ENCODE data around the gene C1GALT1. TPM values are rescaled to one million over a fixed set of nuclear protein-coding genes. Genes with fewer than 3 reads are reported as not detected.
A peak's percentile ranks its signal among the peaks of the same experiment; 100 is the strongest.
"Not testable (repeated sequence)": the region's sequence is repeated elsewhere in the genome, so short reads cannot be mapped to it uniquely, and the experiment has no call there.

C1GALT1 gene
- total RNA-seq, 1 donor from 2014 or later = 28.8 TPM

DNA sequence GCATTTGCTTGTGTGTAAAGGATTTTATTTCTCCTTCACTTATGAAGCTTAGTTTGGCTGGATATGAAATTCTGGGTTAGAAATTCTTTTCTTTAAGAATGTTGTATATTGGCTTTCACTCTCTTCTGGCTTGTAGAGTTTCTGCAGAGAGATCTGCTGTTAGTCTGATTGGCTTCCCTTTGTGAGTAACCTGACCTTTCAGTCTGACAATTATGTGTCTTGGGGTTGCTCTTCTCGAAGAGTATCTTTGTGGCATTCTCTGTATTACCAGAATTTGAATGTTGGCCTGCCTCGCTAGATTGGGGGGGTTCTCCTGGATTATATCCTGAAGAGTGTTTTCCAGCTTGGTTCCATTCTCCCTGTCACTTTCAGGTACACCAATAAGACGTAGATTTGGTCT lies 17.9 kb downstream of the C1GALT1 start:
- not testable (repeated sequence) for DNase-seq (ENCODE audit: low read depth, low spot score)

DNA sequence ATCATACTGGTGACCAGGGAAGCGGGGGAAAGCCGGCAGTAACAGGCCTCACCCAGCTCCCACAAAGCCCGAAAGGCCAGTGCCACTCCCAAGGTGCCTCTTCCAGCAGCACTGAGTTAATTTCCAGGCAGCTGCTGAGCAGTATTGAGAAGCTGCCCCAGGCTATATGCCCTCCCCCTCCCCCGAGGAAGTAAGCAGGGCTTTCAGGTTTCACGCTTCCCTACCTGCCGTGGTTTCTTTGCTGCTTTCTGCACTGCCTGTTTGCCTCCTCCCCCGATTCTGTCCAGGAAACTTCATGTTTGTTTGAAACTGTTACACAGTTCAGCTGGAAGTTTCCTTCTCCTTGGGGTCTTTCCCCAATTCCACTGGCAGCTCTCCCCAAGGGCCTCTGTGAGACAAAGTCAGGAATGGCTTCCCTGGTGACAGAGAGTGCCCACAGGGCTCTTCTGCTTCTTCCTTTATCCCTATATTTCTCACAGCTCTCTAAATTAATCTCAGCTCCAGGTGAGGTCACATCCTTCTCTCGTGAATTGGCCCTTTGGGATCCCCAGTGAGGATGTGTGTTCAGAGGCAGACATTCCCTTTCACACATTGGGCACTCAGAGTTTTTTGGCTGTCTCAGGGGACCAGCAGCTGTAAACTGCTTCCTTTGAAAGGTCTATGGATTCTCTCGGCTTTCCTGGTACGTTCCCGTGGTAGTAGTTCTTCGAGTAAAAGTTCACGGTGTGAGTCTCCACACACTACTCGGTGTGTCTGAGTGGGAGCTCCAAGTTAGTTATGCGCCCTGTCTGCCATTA lies 19.4 kb downstream of the C1GALT1 start:
- no peak for DNase-seq (ENCODE audit: low read depth, low spot score)

DNA sequence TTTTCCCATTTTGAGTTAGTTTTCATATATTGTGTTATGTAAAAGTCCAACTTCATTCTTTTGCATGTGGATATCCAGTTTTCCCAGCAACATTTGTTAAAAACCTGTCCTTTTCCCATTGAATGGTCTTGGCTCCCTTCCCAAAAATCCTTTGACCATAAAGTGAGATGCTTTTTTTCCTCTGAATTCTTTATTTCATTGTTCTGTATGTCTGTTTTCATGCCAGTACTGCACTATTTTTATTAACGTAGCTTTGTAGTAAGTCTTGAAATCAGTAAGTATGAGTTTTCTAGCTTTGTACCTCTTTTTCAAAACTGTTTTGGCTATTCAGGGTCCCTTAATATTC lies 20.0 kb downstream of the C1GALT1 start:
- no peak for DNase-seq (ENCODE audit: low read depth, low spot score)

DNA sequence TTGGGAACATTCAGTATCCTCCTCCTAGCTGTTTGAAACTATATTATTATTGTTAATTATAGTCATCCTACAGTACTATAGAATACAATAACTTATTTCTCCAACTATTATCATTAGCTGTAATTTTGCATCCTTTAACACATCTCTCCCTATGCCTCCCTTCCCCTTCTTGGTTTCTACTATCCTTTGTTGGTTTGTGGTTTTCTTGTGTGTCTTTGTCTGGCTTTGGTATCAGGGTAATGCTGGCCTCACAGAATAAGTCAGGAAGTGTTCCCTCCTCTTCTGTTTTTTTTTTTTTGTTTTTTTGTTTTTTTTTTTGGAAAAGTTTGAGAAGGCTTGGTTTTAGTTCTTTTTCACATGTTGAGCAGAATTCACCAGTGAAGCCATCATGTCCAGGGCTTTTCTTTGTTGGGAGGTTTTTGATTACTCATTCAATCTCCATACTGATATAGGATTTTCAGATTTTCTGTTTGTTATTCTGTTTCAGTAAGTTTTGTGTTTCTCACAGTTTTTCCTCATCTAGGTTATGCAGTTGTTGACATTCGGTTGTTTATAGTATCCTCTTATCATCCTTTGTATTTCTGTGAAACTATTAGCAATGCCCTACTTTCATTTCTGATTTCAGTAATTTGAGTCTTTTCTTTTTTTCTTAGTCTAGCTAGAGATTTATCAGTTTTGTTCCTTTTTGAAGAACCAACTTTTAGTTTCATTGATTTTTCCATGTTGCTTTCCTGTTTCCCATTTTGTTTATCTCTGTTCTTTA lies 21.6 kb downstream of the C1GALT1 start:
- no peak for DNase-seq (ENCODE audit: low read depth, low spot score)

DNA sequence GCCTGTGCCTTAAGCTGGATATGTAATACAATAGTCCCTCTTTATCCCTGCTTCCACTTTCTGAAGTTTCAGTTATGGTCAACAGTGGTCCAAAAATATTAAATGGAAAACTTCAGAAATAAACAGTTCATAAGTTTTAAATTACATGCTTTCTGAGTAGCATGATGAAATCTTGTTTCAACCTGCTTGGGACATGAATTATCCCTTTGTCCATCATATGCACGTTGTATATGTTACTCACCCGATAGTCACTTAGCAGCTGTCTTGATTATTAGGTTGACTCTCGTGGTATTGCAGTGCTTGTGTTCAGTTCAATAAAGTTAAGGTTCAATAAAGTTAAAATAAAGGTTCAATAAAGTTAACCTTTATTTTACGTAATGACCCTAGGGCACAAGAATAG lies 25.5 kb downstream of the C1GALT1 start:
- no peak for DNase-seq (ENCODE audit: low read depth, low spot score)

DNA sequence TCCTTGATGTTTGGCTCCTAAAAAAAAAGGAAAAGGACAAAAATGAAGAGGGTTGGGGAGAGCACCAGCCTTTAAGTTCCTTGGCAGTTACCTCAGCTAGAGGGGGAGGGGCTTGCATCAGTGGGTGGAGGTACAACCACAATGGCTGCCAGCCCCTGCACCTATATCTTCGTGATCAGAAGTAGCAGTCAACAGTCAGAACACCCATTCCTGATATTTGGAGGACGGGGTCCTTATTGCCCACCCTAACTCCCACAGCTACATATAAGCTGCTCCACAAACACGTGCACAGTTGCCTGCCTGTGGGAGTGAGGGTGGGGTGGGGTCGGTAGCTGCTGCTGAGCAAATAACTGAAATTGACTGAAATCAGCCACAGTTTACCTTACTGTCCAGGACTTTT lies 26.2 kb downstream of the C1GALT1 start:
- DNase-seq (ENCODE audit: low read depth, low spot score) = no peak

DNA sequence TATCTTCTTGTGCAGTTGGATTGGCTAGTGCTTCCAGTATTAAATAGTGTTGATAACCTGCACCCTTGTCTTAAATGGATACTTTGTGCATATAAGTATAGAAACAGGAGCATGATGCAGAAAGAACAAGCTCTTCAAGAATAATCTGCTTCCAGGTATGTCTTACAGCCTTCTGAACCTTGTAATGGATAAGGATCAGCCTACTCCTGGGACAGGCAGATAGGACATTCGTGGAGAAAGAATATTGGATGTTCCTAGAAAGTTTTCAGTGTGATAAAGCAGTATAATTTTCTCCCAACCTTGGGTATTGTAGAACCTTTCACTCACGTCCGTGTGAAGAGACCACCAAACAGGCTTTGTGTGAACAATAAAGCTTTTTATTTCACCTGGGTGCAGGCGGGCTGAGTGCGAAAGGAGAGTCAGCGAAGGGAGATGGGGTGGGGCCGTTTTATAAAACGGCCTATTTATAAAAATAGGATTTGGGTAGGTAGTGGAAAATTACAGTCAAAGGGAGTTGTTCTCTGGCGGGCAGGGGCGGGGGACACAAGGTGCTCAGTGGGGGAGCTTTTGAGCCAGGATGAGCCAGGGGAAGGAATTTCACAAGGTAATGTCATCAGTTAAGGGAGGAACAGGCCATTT lies 27.2 kb downstream of the C1GALT1 start:
- no peak for DNase-seq (ENCODE audit: low read depth, low spot score)

DNA sequence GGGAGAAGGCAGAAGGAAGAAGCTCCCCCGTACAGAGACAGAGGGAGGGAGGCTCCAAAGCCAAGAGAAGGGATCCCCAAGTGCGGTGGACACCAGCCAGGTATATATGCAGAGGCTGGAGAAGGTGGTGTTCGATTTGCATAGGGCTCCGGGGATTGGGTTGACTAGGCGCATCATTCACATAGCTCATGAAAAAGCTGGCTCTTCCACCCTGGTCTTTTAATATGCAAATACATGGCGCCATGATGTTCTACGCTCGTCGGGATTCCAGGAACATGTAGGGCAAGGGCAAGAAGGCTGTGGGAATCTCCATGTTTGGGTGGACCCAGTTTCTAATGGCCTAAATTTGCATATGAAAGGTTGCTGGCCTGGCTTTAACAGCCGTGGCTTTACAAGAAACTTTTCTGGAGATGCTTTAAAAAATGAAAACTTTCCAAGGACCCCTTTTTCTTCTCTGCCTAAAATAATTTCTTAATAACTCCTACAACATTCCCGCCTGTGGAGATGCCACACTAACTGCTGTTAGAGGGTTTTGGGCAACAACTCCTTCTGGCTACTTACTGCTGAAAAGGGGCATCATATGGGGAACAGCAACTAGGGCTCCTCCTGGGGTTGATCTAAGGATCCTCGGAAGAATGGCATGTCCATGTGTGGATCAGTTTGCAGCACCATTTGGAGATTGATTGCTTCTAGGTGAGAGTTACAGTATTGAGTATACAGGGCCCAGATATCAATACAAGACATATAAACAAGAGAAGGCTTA lies 28.3 kb downstream of the C1GALT1 start:
- no peak for DNase-seq (ENCODE audit: low read depth, low spot score)

DNA sequence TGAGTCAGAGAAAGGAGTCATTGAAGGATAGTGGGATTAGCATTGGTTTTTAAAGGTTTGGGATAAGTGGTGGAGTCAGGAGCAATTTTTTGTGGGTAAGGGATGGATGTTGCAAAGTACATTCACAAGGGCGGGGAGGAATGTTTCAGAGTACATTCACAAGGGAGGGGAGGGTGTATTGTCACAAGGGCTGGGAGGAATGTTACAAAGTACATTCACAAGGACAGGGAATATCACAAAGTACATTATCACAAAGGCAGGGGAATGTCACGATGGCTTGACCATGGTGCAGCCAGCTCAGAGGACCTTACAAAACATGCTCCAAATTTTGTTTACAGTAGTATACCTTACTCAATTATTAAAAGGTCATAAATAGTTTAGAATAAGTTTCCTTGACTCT lies 30.3 kb downstream of the C1GALT1 start:
- no peak for DNase-seq (ENCODE audit: low read depth, low spot score)

DNA sequence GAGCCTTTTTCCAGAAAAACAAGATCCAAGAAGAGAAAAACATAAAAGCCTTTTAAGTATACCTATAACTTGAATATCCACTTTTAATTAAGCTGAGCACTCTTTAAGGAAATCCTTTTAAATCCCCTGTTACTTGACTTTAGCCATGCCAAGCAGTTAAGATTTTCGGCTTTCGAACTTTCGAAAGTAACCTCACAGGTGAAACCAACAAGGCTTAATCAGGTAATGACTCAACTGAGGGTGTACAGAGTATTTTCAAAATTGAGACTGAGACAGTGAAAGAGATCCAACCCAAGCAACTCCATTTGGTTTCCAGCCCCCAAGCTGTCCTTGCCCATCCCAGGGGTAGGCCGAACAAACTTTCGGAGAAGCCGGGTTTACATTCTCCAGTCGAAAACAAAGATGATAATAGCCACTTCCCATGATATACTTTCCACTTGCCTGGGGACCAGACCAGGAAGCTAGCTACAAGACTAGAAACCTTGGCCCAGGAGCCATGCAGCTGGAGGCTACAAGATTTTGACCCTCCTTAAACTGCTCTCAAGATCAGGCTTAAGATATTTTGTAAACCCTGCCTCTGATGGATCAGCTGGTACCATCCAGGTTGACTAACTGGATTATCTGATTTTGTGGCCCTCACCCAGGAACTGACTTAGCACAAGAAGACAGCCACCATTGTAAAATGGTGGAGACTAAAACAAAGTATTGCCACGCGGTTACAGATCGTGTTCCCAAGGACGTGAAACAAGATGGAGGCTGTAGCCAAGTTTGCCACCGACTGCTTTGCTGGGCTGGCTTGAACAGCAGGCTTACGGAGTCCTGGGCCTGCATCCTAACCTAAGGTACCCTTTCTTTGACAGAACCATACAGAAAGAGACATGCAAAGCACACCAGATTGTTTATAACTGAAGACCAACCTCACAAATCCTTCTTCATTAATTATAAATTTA lies 32.3 kb downstream of the C1GALT1 start:
- no peak for DNase-seq (ENCODE audit: low read depth, low spot score)

DNA sequence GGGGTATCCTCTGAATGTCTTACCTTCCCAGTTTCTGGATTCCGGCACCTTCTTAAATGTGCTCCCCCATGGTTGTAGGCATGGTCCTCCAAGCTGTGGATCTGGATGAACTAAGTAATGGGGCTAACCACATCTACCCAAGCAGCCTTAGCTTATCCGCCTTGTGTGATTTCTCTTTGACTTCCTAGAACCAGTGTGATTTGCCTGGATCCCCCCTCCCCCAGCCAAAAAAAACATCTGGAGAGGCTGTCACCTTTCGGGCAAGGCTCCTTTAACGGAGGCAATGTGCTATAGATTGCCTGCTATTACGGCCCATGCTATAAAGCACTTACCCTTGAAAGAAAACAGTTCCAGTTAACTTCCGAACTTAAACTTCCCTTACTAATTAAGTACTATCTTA lies 33.9 kb downstream of the C1GALT1 start:
- DNase-seq (ENCODE audit: low read depth, low spot score) = no peak

DNA sequence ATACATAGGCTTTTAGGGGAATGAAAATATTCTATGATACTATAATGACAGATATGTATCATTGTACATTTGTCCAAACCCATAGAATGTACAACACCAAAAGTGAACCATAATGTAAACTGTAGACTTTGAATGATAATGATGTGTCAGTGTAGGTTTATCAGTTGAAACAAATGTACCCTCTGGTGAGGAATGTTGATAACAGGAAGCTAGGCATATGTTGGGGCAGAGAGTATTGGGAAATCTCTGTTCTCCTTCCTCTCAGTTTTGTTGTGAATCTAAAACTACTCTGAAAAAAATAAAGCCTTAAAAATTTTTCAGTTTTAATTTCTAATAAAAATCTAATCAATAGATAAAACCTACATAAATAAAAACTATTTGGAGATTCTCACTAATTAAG lies 36.9 kb downstream of the C1GALT1 start:
- no peak for DNase-seq (ENCODE audit: low read depth, low spot score)

DNA sequence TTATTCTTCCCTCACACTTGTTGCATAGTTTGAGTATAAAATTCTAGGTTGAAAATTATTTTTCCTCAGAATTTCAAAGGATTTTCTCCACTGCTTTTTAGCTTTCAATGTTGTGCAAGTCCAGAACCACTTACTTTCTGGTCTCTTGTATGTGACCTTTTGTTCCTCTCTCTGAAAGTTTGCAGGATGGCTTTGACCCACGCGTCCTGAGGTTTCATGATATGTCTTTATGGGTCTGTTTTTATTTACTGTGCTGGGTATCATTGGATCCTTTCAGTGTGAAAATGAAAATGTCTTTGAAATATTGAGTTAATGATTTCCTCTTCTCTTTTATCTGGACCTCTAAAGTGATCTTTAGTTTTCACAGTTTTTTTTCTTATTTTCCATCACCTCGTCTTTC lies 38.5 kb downstream of the C1GALT1 start:
- DNase-seq (ENCODE audit: low read depth, low spot score) = no peak

DNA sequence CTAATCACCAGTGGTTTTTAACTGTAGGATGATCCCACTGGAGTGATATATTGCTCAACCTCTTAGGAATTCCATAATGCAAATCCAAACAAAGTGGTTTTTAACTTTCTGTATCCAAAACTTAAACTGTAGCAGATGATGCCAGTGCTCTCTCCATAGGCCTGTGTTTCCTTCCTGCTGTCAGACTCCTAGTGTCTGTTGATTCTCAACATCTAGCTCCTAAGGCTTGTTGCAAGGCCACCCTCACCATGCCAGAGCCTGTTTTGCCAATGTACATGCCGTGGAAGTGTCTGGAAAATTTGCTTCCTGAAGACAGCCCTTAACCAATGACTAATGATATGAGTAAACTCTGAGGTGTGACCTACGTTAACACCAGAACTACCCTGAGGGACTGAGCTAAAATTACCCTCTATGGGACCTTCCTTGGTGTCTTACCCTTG lies 39.3 kb downstream of the C1GALT1 start:
- DNase-seq (ENCODE audit: low read depth, low spot score) = peak; percentile 19

DNA sequence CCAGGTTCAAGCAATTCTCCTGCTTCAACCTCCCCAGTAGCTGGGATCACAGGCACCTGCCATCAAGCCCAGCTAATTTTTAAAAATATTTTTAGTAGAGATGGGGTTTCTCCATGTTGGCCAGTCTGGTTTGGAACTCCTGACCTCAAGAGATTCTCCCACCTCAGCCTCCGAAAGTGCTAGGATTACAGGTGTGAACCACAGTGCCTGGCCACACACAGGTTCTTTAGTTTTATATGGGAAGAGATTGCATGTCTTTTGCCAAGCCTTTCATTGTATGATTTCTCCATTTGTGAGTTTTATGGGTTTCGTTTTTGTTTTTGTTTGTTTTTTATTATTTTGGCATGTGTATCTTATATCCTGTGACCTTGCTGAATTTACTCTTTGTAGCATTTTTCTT lies 40.9 kb downstream of the C1GALT1 start:
- no peak for DNase-seq (ENCODE audit: low read depth, low spot score)

DNA sequence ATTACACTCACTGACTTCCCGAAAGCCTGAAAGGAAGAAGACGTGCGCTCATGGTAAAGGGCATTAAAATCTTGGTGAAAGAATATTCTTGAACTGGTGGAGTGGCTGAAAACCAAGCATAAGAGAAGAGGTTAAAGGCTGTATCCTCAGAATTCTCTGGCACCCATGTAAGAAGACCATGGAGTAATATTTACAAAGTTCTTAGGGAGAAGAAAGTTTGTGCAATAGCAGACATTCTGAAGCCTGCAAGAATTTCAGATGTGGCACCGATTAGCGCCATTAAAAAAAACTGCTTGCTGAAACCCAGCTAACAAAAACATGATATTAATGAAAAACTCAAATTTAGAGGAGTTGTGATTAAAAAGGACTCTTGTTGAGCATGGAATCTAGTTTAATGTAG lies 44.1 kb downstream of the C1GALT1 start:
- no peak for DNase-seq (ENCODE audit: low read depth, low spot score)

DNA sequence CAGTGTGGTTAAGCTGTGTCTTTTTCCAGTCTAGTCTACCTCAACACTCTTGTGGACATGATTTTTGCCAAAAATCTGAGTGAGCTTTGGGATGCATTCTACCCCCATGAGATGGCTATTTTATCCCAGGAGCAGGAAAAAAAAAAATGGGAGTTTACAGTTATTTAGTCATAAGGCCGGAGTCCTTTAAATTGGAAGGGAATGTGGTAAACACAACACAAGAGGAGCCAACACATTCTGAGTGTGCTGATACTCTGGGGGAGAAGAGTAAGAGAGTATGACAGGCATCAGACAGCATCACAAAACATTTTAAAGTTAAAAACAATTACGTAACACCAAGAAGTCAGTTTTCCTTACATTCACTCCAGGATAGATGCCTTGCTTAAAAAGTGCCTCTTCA lies 46.1 kb downstream of the C1GALT1 start:
- DNase-seq (ENCODE audit: low read depth, low spot score) = no peak

DNA sequence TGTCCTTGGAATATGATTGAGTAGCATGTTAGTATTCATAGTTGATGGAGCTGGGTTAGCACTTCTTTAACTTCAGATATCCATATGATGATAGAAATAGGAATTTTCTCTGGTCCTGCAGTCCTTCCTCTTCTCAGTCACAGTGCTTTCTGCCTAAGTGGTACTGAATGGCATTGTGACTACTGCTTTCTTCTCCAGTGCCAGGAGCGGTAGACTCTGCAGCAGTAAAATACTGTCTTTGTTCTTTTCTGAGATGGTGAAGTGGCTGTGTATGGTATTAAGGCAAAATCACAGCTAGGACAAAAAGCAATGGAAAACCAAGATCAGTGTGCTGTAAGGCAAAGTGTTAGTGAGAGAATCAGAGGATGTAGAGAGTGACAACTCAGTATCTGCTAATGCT lies 46.6 kb downstream of the C1GALT1 start:
- no peak for DNase-seq (ENCODE audit: low read depth, low spot score)

DNA sequence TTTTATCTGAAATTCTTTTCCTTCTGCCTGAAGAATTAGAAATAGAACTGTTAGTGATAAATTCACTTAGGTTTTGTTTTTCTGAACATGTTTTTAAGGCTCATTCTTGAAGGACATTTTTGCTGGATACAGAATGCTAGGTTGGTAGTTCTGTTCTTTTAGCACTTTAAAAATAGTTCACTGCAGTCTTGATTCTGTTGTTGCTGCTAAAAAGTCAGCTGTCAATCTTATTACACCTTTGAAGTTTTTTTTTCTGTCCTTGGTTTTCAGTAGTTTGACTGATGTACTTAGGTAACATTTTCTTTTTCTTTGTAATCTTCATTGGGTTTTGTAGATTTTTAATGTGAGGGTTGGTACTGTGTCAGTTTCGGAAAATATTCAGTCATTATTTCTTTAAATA lies 48.7 kb downstream of the C1GALT1 start:
- DNase-seq (ENCODE audit: low read depth, low spot score) = no peak

DNA sequence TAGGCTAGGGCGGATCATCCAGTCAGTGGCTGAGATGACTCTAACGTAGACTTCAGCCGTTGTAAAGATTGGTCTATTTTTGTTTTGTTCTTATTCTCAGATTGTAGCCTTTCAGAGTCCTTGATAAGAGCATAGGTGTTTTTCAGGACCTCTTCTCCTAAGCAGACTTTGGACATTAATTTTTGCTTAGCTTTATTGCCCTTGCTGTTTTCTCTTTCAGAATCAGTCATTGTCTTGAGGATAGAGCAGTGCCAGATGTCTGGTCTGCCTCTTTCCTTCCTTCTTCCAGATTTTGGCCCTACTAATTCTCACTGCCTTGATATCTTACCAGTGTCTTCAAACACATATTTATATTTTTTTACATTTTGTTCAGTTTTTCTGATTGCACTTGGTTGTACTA lies 49.5 kb downstream of the C1GALT1 start:
- DNase-seq (ENCODE audit: low read depth, low spot score) = no peak

DNA sequence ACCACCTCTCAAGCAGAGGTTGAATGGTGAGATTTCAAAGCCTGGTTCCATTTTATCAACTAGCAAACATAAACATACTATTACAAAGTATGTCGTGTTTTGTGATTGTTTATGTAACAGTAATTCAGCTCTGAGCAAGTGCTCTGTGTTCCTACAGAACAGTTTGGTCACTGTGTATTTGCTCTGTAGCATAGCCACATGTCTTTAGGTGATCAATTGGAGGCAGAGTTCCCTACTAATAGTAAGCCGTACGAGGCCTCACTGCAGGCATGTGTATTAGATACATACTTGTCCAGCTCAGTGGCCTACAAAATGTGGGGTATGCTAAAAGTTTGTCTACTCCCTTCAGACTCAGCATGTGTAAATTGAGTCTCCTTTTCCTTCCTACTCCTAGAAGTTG lies 53.0 kb downstream of the C1GALT1 start:
- DNase-seq (ENCODE audit: low read depth, low spot score) = no peak

Data from pulmonary artery endothelial cell (primary cell).